Limb (tissue), 2 donors: Measurements from ENCODE around the gene OGFR.

Experiments
- DNase-seq, 2 donors: peaks; one replicate each; pipeline ENCODE4 v3.0.0-alpha.2; 2016; ENCODE audit errors: extremely low spot score in 2 of 2

Gene OGFR

GRCh38 chr20:62800314-62801259 lies 4.0 kb upstream of the OGFR start:
- DNase-seq, result no peak

GRCh38 chr20:62801284-62802010 lies 3.2 kb upstream of the OGFR start:
- no peak for DNase-seq

- no peak for DNase-seq
Observed at GRCh38 chr20:62802026-62802712, 2.5 kb upstream of the OGFR start.

DNA sequence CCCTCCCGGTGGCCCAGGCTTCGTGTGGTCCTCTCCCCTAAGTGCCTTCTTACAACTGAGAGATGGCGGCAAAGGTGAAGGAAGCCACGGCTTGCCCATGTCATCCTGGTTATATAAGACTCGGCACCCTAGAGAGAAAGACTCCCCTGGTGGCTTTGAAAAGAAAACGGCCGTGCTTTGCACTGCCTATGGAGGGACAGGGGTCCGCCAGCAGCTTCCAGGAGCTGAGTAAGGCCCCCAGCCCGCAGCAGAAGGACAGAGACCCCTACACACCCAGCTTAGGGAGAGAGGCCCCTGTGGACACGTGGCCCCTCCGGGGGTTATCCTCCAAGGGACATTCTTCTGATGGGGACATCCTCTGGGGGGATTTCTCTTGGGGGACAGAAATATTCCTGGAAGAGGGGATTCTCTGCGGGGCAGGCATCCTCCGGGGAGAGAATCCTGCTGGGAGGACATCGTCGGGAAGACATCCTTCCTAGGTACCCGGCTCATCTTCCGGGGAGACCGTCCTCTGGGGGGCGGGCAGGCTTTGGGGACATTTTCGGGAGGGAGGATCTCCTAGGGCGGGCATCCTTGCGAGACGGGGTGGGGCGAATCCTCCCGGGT lies 511 bp upstream of the OGFR start:
- no peak for DNase-seq

GRCh38 chr20:62805155-62805710 lies 598 bp downstream of the OGFR start:
- DNase-seq, result peak in 1 of 2 donors; percentile 68

GRCh38 chr20:62805711-62806382 lies 1.2 kb downstream of the OGFR start:
- no peak for DNase-seq

- DNase-seq, result no peak
Observed at GRCh38 chr20:62806383-62807050, 1.9 kb downstream of the OGFR start.

- DNase-seq, result no peak
Observed at GRCh38 chr20:62807444-62808210, 3.0 kb downstream of the OGFR start.

DNA sequence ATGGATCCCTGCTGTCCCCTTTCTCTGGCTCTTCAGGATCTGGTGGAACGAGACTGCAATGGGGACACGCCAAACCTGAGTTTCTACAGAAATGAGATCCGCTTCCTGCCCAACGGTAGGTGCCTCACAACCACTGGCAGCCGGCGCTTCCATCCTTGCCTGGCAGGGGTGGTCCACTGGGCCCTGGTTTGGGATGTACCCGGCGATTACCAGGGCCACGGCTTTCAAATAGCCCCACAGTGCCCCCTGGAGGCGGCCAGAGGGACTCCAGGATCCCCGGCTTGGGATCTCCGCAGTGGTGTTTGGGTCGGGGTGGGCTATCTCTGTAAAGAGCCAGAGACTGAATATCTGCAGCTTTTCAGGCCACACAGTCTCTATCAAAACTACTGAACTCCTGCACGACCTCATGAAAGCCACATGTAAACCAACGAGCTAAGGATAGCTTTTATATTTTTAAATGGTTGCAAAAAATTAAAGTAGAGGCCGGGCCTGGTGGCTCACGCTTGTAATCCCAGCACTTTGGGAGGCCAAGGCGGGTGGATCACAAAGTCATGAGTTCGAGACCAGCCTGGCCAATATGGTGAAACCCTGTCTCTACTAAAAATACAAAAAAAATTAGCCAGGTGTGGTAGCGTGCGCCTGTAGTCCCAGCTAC lies 3.7 kb downstream of the OGFR start:
- peak; percentile 45 to 83 for DNase-seq

DNA sequence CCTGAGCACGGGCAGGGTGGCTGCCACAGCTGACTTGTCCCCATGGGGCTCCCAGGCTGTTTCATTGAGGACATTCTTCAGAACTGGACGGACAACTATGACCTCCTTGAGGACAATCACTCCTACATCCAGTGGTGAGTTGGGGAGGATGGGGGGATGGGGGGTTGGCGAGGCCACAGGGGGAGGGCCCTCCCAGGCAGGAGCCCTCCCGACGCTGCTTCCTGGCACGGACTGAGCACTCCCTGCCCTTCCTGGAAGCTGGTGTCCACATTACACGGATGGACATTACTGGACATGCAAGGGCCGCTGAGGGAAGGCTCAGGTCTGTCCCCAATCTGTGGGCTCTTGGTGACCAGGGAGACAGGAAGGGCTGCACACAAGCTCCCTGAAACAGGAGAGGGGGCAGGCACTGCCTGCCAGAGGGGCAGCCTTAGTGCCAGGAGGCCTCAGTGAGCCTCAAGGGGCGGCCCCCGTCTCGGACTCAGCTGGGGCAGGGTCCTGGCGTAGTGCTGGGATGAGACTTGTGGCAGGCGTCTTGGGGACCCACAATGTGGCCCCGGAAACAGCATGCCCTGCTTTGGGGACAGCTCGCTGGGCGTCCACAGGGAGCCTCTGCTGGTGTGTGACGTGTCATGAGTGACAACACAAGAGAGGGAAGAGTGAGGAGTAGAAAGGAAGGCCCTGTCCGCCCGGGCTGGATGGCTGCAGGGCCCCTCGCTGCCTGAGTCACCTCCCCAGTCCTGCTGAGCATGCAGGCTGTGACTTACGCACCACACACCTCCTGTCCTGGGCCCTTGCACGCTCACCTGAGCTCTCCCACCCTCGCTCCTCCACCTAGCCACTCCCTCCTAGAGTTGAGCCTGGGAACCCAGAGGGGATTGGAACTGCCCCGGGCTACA lies 5.1 kb downstream of the OGFR start:
- DNase-seq, result no peak

DNA sequence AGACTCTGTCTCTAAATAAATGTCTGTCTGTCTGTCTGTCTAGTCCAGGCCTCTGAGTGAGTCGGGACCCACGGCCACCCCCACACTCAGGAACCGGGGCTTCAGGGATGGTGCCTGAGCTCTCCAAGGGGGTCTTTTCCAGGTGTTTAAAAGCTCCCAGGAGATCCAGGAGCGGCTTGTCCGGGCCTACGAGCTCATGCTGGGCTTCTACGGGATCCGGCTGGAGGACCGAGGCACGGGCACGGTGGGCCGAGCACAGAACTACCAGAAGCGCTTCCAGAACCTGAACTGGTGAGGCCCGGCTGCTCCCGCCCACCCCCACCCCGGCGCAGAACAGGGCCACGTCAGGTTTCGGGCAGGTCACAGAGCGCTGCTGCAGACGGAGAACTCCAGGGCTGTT lies 6.7 kb downstream of the OGFR start:
- no peak for DNase-seq

- DNase-seq, result no peak
Observed at GRCh38 chr20:62811720-62812119, 7.1 kb downstream of the OGFR start.

DNA sequence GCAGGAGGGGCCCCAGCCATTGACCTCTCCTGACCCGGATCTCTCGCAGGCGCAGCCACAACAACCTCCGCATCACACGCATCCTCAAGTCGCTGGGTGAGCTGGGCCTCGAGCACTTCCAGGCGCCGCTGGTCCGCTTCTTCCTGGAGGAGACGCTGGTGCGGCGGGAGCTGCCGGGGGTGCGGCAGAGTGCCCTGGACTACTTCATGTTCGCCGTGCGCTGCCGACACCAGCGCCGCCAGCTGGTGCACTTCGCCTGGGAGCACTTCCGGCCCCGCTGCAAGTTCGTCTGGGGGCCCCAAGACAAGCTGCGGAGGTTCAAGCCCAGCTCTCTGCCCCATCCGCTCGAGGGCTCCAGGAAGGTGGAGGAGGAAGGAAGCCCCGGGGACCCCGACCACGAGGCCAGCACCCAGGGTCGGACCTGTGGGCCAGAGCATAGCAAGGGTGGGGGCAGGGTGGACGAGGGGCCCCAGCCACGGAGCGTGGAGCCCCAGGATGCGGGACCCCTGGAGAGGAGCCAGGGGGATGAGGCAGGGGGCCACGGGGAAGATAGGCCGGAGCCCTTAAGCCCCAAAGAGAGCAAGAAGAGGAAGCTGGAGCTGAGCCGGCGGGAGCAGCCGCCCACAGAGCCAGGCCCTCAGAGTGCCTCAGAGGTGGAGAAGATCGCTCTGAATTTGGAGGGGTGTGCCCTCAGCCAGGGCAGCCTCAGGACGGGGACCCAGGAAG lies 7.7 kb downstream of the OGFR start:
- DNase-seq, result no peak

DNA sequence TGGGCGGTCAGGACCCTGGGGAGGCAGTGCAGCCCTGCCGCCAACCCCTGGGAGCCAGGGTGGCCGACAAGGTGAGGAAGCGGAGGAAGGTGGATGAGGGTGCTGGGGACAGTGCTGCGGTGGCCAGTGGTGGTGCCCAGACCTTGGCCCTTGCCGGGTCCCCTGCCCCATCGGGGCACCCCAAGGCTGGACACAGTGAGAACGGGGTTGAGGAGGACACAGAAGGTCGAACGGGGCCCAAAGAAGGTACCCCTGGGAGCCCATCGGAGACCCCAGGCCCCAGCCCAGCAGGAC lies 8.2 kb downstream of the OGFR start:
- no peak for DNase-seq

- DNase-seq, result no peak
Observed at GRCh38 chr20:62813588-62813987, 9.0 kb downstream of the OGFR start.

DNA sequence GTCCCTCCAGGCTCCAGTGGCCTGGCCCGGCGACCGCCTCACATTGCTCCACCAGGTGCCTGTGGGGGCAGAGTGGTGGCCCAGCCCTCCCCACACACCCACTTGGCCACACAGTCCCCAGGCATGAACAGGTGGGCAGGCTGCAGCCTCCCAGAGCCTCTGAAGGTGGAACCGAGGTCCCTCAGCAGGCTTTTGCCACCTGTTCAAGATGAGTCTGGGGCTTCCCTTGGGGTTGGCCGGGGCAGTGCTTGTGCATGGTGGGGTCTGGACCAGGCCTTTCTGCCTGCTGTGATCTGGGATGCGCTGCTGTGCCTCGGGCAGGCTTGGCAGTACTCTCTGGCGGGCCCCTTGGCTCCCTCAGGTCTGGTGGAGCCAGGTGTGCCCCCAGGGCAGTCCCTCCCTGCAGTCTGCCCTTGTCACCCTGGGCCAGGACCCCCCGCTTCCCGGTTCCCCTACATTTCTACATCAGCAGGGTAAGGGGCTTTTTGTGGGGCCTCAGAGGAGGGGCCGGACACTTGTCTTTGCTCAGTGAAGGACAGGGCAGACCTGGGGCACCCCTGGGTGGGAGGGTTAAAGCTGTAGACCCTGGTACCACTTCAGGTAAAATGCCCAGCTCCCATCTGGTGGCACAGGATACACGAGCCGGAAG lies 9.5 kb downstream of the OGFR start:
- no peak for DNase-seq

GRCh38 chr20:62814709-62815065 lies 10.1 kb downstream of the OGFR start:
- no peak for DNase-seq
